GM13977 (cell line): ENCODE measurements around the gene NCR1.
"Not testable (repeated sequence)": the region's sequence is repeated elsewhere in the genome, so short reads cannot be mapped to it uniquely, and the experiment has no call there.

Experiments used
- DNase-seq: peaks from one replicate; pipeline ENCODE4 v3.0.0; 2012; ENCODE audit warnings: low spot score
- CTCF ChIP-seq: IDR thresholded peaks from 2 replicates; pipeline ENCODE4 v1.5.1; 2012; ENCODE audit warnings: mild to moderate bottlenecking, control low read depth; ENCODE audit not compliant: insufficient read depth; ENCODE audit errors: extremely low read depth, missing control alignments
- in situ Hi-C: fragments of 300-500 bp; cut with MboI; formaldehyde crosslinking; loops from one replicate; pipeline ENCODE4 v1.12.0; 2022; ENCODE audit warnings: low sequenced_read_pairs, low pct_unique_long_range_greater_than_20kb, mixed read lengths, inconsistent platforms; ENCODE audit not compliant: unreplicated experiment

NCR1 gene

GRCh38 chr19:54881884-54882283 is 24.1 kb upstream of the NCR1 start:
- DNase-seq: no peak
- in situ Hi-C loops: no loop called here

GRCh38 chr19:54882758-54883157 is 23.2 kb upstream of the NCR1 start:
- peak; percentile 38 for TF ChIP-seq CTCF
- in situ Hi-C loops: no loop called here
- DNase-seq: peak; percentile 67

More at GRCh38 chr19:54881884-54882283, 24.1 kb upstream of the NCR1 start:
- no peak for TF ChIP-seq CTCF

GRCh38 chr19:54883228-54883627 is 22.7 kb upstream of the NCR1 start:
- no peak for TF ChIP-seq CTCF
- in situ Hi-C loops: no loop called here
- no peak for DNase-seq

GRCh38 chr19:54888239-54888638 is 17.7 kb upstream of the NCR1 start:
- no peak for TF ChIP-seq CTCF
- in situ Hi-C loops: no loop called here
- no peak for DNase-seq

GRCh38 chr19:54889566-54889965 is 16.4 kb upstream of the NCR1 start:
- no peak for TF ChIP-seq CTCF
- in situ Hi-C loops: no loop called here
- DNase-seq: no peak

- in situ Hi-C loops: no loop called here
- no peak for DNase-seq
- TF ChIP-seq CTCF: no peak
Measured at GRCh38 chr19:54893406-54893805, 12.5 kb upstream of the NCR1 start.

- in situ Hi-C loops, DNase-seq: not testable (repeated sequence)
Measured at GRCh38 chr19:54894106-54894505, 11.8 kb upstream of the NCR1 start.
